Neuronal stem cell (in vitro differentiated cells): ENCODE data around the gene SNIP1.

Experiments
- DNase-seq: peaks from one replicate; pipeline ENCODE4 v3.0.0-alpha.2; 2013; ENCODE audit warnings: low spot score
- H2AFZ ChIP-seq: one replicate; pipeline ENCODE4 v1.6.1; 2013; ENCODE audit warnings: mild to moderate bottlenecking, low read length, inconsistent platforms
- H2AK5ac ChIP-seq: 2 replicates; pipeline ENCODE4 v1.6.1; 2013; ENCODE audit warnings: low read depth, mild to moderate bottlenecking, inconsistent platforms, low read length, moderate library complexity, mixed read lengths
- H2BK120ac ChIP-seq: 2 replicates; pipeline ENCODE4 v1.6.1; 2013; ENCODE audit warnings: low read depth, mild to moderate bottlenecking, inconsistent platforms, low read length, moderate library complexity, mixed read lengths
- H2BK12ac ChIP-seq: one replicate; pipeline ENCODE4 v1.6.1; 2013; ENCODE audit warnings: low read length, inconsistent platforms
- H2BK15ac ChIP-seq: 2 replicates; pipeline ENCODE4 v1.6.1; 2013; ENCODE audit warnings: mild to moderate bottlenecking, low read length, inconsistent platforms, mixed read lengths
- H2BK5ac ChIP-seq: one replicate; pipeline ENCODE4 v1.6.1; 2013; ENCODE audit warnings: inconsistent platforms, mild to moderate bottlenecking, low read length, moderate library complexity
- H3K14ac ChIP-seq: one replicate; pipeline ENCODE4 v1.6.1; 2013; ENCODE audit warnings: low read length, inconsistent platforms
- H3K18ac ChIP-seq: 2 replicates; pipeline ENCODE4 v1.6.1; 2013; ENCODE audit warnings: low read length, inconsistent platforms
- H3K23ac ChIP-seq: 2 replicates; pipeline ENCODE4 v1.6.1; 2013; ENCODE audit warnings: low read depth, mild to moderate bottlenecking, mixed read lengths, low read length, inconsistent platforms; ENCODE audit not compliant: poor library complexity
- H3K27ac ChIP-seq: replicated peaks from 3 replicates; pipeline ENCODE4 v1.5.1; 2013; ENCODE audit warnings: low read length, inconsistent platforms
- H3K27me3 ChIP-seq, 3 experiments: 2 replicates each; pipeline ENCODE4 v1.6.1; 2013; ENCODE audit warnings: low read length in 3 of 3, mild to moderate bottlenecking in 2 of 3, inconsistent platforms in 1 of 3, low read depth in 1 of 3, mixed read lengths in 1 of 3, moderate library complexity in 1 of 3; ENCODE audit not compliant: control insufficient read depth in 3 of 3, insufficient read depth in 3 of 3
- H3K36me3 ChIP-seq, 2 donors: replicated peaks in 1 of 2; 2 replicates each; pipeline ENCODE4 v1.6.1; 2013; ENCODE audit warnings: low read length in 2 of 2; ENCODE audit not compliant: control insufficient read depth in 2 of 2, insufficient read depth in 2 of 2
- H3K4ac ChIP-seq: 2 replicates; pipeline ENCODE4 v1.6.1; 2013; ENCODE audit warnings: inconsistent platforms, mild to moderate bottlenecking, low read length, moderate library complexity
- H3K4me1 ChIP-seq, 2 donors: 1 replicate in 1 of 2; 2 replicates in 1 of 2; pipeline ENCODE4 v1.6.1; 2013; ENCODE audit warnings: low read length in 2 of 2, low read depth in 1 of 2; ENCODE audit not compliant: control insufficient read depth in 2 of 2, insufficient read depth in 1 of 2
- H3K4me2 ChIP-seq: one replicate; pipeline ENCODE4 v1.6.1; 2013; ENCODE audit warnings: mild to moderate bottlenecking, low read length, inconsistent platforms; ENCODE audit not compliant: insufficient read depth, poor library complexity, severe bottlenecking
- H3K4me3 ChIP-seq, 2 donors: 2 replicates each; pipeline ENCODE4 v1.5.1; 2013; ENCODE audit warnings: low read length in 2 of 2, mild to moderate bottlenecking in 2 of 2, inconsistent platforms in 1 of 2, moderate library complexity in 1 of 2
- H3K79me1 ChIP-seq: one replicate; pipeline ENCODE4 v1.6.1; 2013; ENCODE audit warnings: low read depth, mild to moderate bottlenecking, inconsistent platforms, low read length, moderate library complexity
- H3K9ac ChIP-seq: one replicate; pipeline ENCODE4 v1.6.1; 2013; ENCODE audit warnings: mild to moderate bottlenecking, low read depth, low read length, inconsistent platforms; ENCODE audit not compliant: poor library complexity
- H3K9me3 ChIP-seq, 2 donors: replicated peaks in 1 of 2; 2 replicates each; pipeline versions ENCODE3 to v1.6.1; 2013; ENCODE audit warnings: low read length in 2 of 2, mild to moderate bottlenecking in 2 of 2, inconsistent platforms in 1 of 2, low read depth in 1 of 2, mixed read lengths in 1 of 2, moderate library complexity in 1 of 2; ENCODE audit not compliant: control insufficient read depth in 2 of 2, insufficient read depth in 1 of 2
- H4K8ac ChIP-seq: one replicate; pipeline ENCODE4 v1.6.1; 2013; ENCODE audit warnings: low read depth, mild to moderate bottlenecking, inconsistent platforms, low read length, moderate library complexity
- H4K91ac ChIP-seq: one replicate; pipeline ENCODE4 v1.6.1; 2013; ENCODE audit warnings: low read length, low read depth, mild to moderate bottlenecking, inconsistent platforms; ENCODE audit not compliant: poor library complexity
- WGBS, 2 donors: extraction: QIAGEN DNeasy Blood & Tissue Kit; methylation state at CpG; one replicate each; pipeline ENCODE4 v1.1.7; 2013; ENCODE audit warnings: missing lambda C conversion rate in 2 of 2, mixed read lengths in 1 of 2; ENCODE audit not compliant: insufficient read length in 2 of 2, insufficient replicate concordance in 1 of 2; ENCODE audit errors: extremely low coverage in 2 of 2; 5-methylcytosine and 5-hydroxymethylcytosine counted together

Gene SNIP1

DNA sequence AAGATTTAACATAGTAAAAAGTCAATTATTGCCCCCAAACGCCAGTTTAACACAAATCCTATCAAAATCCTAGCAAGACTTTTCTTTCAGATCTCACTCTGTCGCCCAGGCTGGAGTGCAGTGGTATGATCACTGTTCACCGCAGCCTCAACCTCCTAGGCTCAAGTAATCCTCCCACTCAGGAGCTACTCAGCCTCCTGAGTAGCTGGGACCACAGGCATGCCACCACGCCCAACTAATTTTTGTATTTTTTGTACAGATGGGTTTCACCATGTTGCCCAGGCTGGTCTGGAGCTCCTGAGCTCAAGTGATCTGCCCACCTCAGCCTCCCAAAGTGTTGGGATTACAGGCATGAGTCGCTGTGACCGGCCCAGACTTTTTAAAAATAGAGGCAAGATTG lies 4.8 kb downstream of the SNIP1 start:
- H3K18ac ChIP-seq: no peak overlapping the region
- no peak for DNase-seq
- H3K27ac ChIP-seq: no peak overlapping the region

DNA sequence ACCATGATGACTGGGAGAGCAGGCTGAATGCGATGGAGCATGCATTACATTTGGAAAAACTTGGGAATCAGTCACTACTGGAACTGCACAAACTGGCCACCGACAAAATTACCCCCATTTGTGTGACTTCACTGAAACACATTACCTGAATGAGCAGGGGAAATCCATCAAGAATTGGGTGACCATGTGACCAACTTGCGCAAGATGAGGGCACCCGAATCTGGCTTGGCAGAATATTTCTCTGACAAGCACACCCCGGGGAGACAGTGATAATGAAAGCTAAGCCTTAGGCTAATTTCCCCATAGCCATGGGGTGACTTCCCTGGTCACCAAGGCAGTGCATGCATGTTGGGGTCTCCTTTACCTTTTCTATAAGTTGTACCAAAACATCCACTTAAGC lies 9.1 kb downstream of the SNIP1 start:
- Histone ChIP-seq H2BK5ac (no peak overlapping the region), H4K91ac (no peak overlapping the region), H3K36me3 (peaks cover 20 to 81% of the 10 kb centered on the region in 2 donors), H2BK12ac (no peak overlapping the region), H2BK15ac (no peak overlapping the region), H3K4ac (no peak overlapping the region), H3K79me1 (peaks cover 4% of the 10 kb centered on the region), H3K4me1 (no peaks in the 10 kb centered on the region), H3K9me3 (no peaks in the 10 kb centered on the region), H3K9ac (no peak overlapping the region), H3K4me2 (no peak overlapping the region), H3K27me3 (no peaks in the 10 kb centered on the region), H3K23ac (no peak overlapping the region), H2BK120ac (no peak overlapping the region), H3K27ac (no peak overlapping the region), H3K14ac (no peak overlapping the region), H4K8ac (no peak overlapping the region), H3K4me3 (no peak overlapping the region), H3K18ac (no peak overlapping the region), H2AK5ac (no peak overlapping the region), H2AFZ (no peak overlapping the region)
- DNase-seq: no peak
- no CpG with 5 or more reads among the region's 5 CpGs for WGBS, 2 donors

More for the DNA sequence above, 4.8 kb downstream of the SNIP1 start:
- H2BK120ac ChIP-seq: no peak overlapping the region
- no peak overlapping the region for H3K14ac ChIP-seq
- H2AFZ ChIP-seq: no peak overlapping the region
- H2AK5ac ChIP-seq: no peak overlapping the region
- peaks cover 0 to under 1% of the 10 kb centered on the region in 2 donors for H3K9me3 ChIP-seq
- H3K4me2 ChIP-seq: no peak overlapping the region
- no peaks in the 10 kb centered on the region for H3K27me3 ChIP-seq
- no peak overlapping the region for H4K8ac ChIP-seq
- H2BK5ac ChIP-seq: no peak overlapping the region
- WGBS, 2 donors: no CpG with 5 or more reads among the region's 6 CpGs
- no peak overlapping the region for H2BK15ac ChIP-seq
- H4K91ac ChIP-seq: no peak overlapping the region
- H3K4ac ChIP-seq: no peak overlapping the region
- H3K79me1 ChIP-seq: peaks cover 13% of the 10 kb centered on the region
- H3K4me3 ChIP-seq: no peak overlapping the region
- H2BK12ac ChIP-seq: no peak overlapping the region
- H3K36me3 ChIP-seq: peaks cover 13 to 75% of the 10 kb centered on the region in 2 donors
- no peak overlapping the region for H3K23ac ChIP-seq
- H3K9ac ChIP-seq: no peak overlapping the region
- H3K4me1 ChIP-seq: peaks cover 3 to 8% of the 10 kb centered on the region in 2 donors

DNA sequence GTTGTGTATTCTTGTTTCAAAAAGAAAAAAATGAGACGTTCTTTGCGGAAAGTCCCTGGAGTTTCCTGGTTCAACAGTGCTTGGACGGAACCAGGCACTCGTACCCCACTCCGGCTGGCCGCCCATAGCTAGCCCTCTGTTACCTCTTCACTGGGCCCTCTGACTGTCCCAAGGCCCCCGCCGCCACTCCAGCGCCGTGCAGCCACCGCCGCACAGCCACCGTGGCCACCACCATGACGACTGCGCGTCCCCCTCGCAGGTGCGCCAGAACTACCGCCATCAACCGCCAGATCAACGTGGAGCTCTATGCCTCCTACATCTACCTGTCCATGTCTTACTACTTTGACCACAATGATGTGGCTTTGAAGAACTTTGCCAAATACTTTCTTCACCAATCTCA lies 9.6 kb downstream of the SNIP1 start:
- no peak overlapping the region for H3K4me2 ChIP-seq
- no CpG with 5 or more reads among the region's 21 CpGs for WGBS, 2 donors

GRCh38 chr1:37540036-37540785 lies 13.9 kb downstream of the SNIP1 start:
- Histone ChIP-seq H4K8ac (no peak overlapping the region), H4K91ac (no peak overlapping the region), H3K4me1 (no peaks in the 10 kb centered on the region), H3K27me3 (no peaks in the 10 kb centered on the region), H3K9me3 (no peaks in the 10 kb centered on the region), H3K9ac (no peak overlapping the region), H3K36me3 (peaks cover 28 to 89% of the 10 kb centered on the region in 2 donors), H3K4ac (no peak overlapping the region), H3K4me2 (no peak overlapping the region), H2BK5ac (no peak overlapping the region), H2AFZ (no peak overlapping the region), H2AK5ac (no peak overlapping the region), H3K27ac (no peak overlapping the region), H3K79me1 (peaks cover 2% of the 10 kb centered on the region), H3K4me3 (no peak overlapping the region), H3K14ac (no peak overlapping the region), H3K23ac (no peak overlapping the region), H2BK15ac (no peak overlapping the region), H2BK120ac (no peak overlapping the region), H3K18ac (no peak overlapping the region), H2BK12ac (no peak overlapping the region)
- WGBS, 2 donors: no CpG with 5 or more reads among the region's 30 CpGs
- no peak for DNase-seq

More for the DNA sequence above, 9.6 kb downstream of the SNIP1 start:
- no peak overlapping the region for H2BK15ac ChIP-seq
- no peaks in the 10 kb centered on the region for H3K4me1 ChIP-seq
- no peak overlapping the region for H3K4ac ChIP-seq
- peaks cover 4% of the 10 kb centered on the region for H3K79me1 ChIP-seq
- H2BK120ac ChIP-seq: no peak overlapping the region
- no peak overlapping the region for H3K27ac ChIP-seq
- H2BK12ac ChIP-seq: no peak overlapping the region
- no peaks in the 10 kb centered on the region for H3K9me3 ChIP-seq
- H3K18ac ChIP-seq: no peak overlapping the region
- H3K14ac ChIP-seq: no peak overlapping the region
- H3K23ac ChIP-seq: peak overlapping the region; percentile 91
- H2AK5ac ChIP-seq: no peak overlapping the region
- no peak for DNase-seq
- H3K36me3 ChIP-seq: peaks cover 23 to 81% of the 10 kb centered on the region in 2 donors
- no peaks in the 10 kb centered on the region for H3K27me3 ChIP-seq
- no peak overlapping the region for H2BK5ac ChIP-seq
- no peak overlapping the region for H2AFZ ChIP-seq
- H4K91ac ChIP-seq: no peak overlapping the region
- no peak overlapping the region for H3K4me3 ChIP-seq
- peak overlapping the region; percentile 50 for H3K9ac ChIP-seq
- H4K8ac ChIP-seq: no peak overlapping the region
